Measurements from ENCODE around the gene SKA3. TPM values are rescaled to one million over a fixed set of nuclear protein-coding genes. Genes with fewer than 3 reads are reported as not detected.

The SKA3 gene
- total RNA-seq, 1 experiment from 2014 or later: 61.8 TPM

- Histone ChIP-seq H2BK5ac (ENCODE audit: insufficient read length, low read length) (no peak overlapping the region), H3K4ac (ENCODE audit: low read depth, low read length) (no peak overlapping the region), H4K8ac (replicated peaks; ENCODE audit: insufficient read length, low read depth, low read length) (no peak overlapping the region), H3K27me3 (ENCODE audit: insufficient read depth, low read length) (no peaks in the 10 kb centered on the region), H3K23ac (ENCODE audit: insufficient read length, low read depth, low read length) (no peak overlapping the region), H3K79me1 (ENCODE audit: insufficient read depth, low read depth, low read length, poor library complexity, severe bottlenecking) (no peaks in the 10 kb centered on the region), H3K79me2 (ENCODE audit: insufficient read depth, low read length) (no peaks in the 10 kb centered on the region), H3T11ph (ENCODE audit: low read length) (no peak overlapping the region), H3K23me2 (ENCODE audit: insufficient read length, low read depth, low read length, poor library complexity, severe bottlenecking) (no peaks in the 10 kb centered on the region), H2AK5ac (ENCODE audit: insufficient read length, low read length) (no peak overlapping the region), H2BK20ac (ENCODE audit: low read depth, low read length, poor library complexity, severe bottlenecking) (no peak overlapping the region), H4K91ac (ENCODE audit: insufficient read length, low read depth, low read length) (no peak overlapping the region), H2BK15ac (ENCODE audit: low read depth, low read length) (no peak overlapping the region), H2AFZ (ENCODE audit: low read length) (no peak overlapping the region), H4K5ac (ENCODE audit: insufficient read length, low read depth, low read length) (no peak overlapping the region), H3K4me1 (ENCODE audit: insufficient read depth, low read length) (no peaks in the 10 kb centered on the region; the same call in 1 of the 2 replicates), H3K4me2 (ENCODE audit: insufficient read depth, insufficient read length, low read length) (no peak overlapping the region), H2BK120ac (ENCODE audit: low read depth, low read length, poor library complexity, severe bottlenecking) (no peak overlapping the region), H3K56ac (ENCODE audit: insufficient read length, low read depth, low read length) (no peak overlapping the region), H3K14ac (ENCODE audit: insufficient read depth, low read length) (no peak overlapping the region), H4K20me1 (ENCODE audit: control insufficient read depth, insufficient read depth, insufficient read length) (no peaks in the 10 kb centered on the region), H3K9ac (ENCODE audit: extremely low read depth, insufficient read length, low read length) (no peak overlapping the region), H3K9me3 (ENCODE audit: control insufficient read depth, low read depth, low read length) (no peaks in the 10 kb centered on the region), H3K18ac (ENCODE audit: insufficient read length, low read depth, low read length) (no peak overlapping the region), H3K27ac (ENCODE audit: insufficient read length, low read depth, low read length) (no peak overlapping the region), H2BK12ac (ENCODE audit: insufficient read length, low read depth, low read length) (no peak overlapping the region)
- H3K9me3 Mint-ChIP-seq: peaks cover 11 to 15% of the 10 kb centered on the region in 2 experiments
- peaks cover 4 to 8% (median 7%) of the 10 kb centered on the region in 3 experiments; a peak in 4 of 7 replicates for H3K36me3 Mint-ChIP-seq (ENCODE audit: insufficient read depth in 1 of 3, low read depth in 3 of 3)
- no CpG with 5 or more reads among the region's 5 CpGs for whole genome bisulfite sequencing (ENCODE audit: extremely low coverage, insufficient read length, low lambda C conversion rate)
- no peak for DNase-seq
- H3K4me1 Mint-ChIP-seq: peaks cover 18 to 21% of the 10 kb centered on the region in 2 experiments
- TF ChIP-seq, protein P1, sequence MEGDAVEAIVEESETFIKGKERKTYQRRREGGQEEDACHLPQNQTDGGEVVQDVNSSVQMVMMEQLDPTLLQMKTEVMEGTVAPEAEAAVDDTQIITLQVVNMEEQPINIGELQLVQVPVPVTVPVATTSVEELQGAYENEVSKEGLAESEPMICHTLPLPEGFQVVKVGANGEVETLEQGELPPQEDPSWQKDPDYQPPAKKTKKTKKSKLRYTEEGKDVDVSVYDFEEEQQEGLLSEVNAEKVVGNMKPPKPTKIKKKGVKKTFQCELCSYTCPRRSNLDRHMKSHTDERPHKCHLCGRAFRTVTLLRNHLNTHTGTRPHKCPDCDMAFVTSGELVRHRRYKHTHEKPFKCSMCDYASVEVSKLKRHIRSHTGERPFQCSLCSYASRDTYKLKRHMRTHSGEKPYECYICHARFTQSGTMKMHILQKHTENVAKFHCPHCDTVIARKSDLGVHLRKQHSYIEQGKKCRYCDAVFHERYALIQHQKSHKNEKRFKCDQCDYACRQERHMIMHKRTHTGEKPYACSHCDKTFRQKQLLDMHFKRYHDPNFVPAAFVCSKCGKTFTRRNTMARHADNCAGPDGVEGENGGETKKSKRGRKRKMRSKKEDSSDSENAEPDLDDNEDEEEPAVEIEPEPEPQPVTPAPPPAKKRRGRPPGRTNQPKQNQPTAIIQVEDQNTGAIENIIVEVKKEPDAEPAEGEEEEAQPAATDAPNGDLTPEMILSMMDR (conservative IDR thresholded peaks at IDR 0.05): no peak
- H3K27me3 Mint-ChIP-seq (ENCODE audit: low read depth): no peaks in the 10 kb centered on the region
- no peak overlapping the region for H3K4me3 Mint-ChIP-seq
- no peak overlapping the region for H3K27ac Mint-ChIP-seq
Measured at GRCh38 chr13:21134475-21134874, 41.9 kb downstream of the SKA3 start.
